Endothelial cell (in vitro differentiated cells): ENCODE data around the gene RNU11. TPM values are rescaled to one million over a fixed set of nuclear protein-coding genes. Genes with fewer than 3 reads are reported as not detected.
"Not testable (repeated sequence)": the region's sequence is repeated elsewhere in the genome, so short reads cannot be mapped to it uniquely, and the experiment has no call there.

Source experiments
- DNase-seq: peaks from one replicate; pipeline ENCODE4 v3.0.0; 2021; ENCODE audit warnings: low spot score
- H3K27ac Mint-ChIP-seq: one replicate; pipeline ENCODE4 v1.8.0; 2021; ENCODE audit warnings: mixed read lengths, inconsistent platforms; ENCODE audit not compliant: unreplicated experiment
- H3K27me3 Mint-ChIP-seq: one replicate; pipeline ENCODE4 v1.8.0; 2021; ENCODE audit warnings: mild to moderate bottlenecking, moderate library complexity, mixed read lengths, inconsistent platforms; ENCODE audit not compliant: unreplicated experiment
- H3K36me3 Mint-ChIP-seq: one replicate; pipeline ENCODE4 v1.8.0; 2021; ENCODE audit warnings: mild to moderate bottlenecking, low read depth, mixed read lengths, inconsistent platforms; ENCODE audit not compliant: unreplicated experiment
- H3K4me1 Mint-ChIP-seq: one replicate; pipeline ENCODE4 v1.8.0; 2021; ENCODE audit warnings: mild to moderate bottlenecking, mixed read lengths, inconsistent platforms; ENCODE audit not compliant: unreplicated experiment
- H3K4me3 Mint-ChIP-seq: one replicate; pipeline ENCODE4 v1.8.0; 2021; ENCODE audit warnings: mild to moderate bottlenecking, mixed read lengths, inconsistent platforms; ENCODE audit not compliant: unreplicated experiment
- H3K9me3 Mint-ChIP-seq: one replicate; pipeline ENCODE4 v1.8.0; 2021; ENCODE audit warnings: mixed read lengths, inconsistent platforms; ENCODE audit not compliant: unreplicated experiment
- CTCF ChIP-seq: fragments of 200-600 bp; sonication (generic); IDR thresholded peaks from one replicate; pipeline ENCODE4 v1.5.0; 2021; ENCODE audit warnings: antibody characterized with exemption; ENCODE audit not compliant: unreplicated experiment
- total RNA-seq: library from RNA; stranded (reverse); fragmentation: NEBNext Ultra II Directional; extraction: Animal tissue kit (Norgen Biotek cat#: 25700); gene quantifications from one replicate; pipeline ENCODE4 v1.2.1, GENCODE V29; 2021; ENCODE audit not compliant: unreplicated experiment

The RNU11 gene
- total RNA-seq, 1 donor from 2014 or later: not detected

- no peak for DNase-seq
- Mint-ChIP-seq H3K4me1 (peaks cover 14% of the 10 kb centered on the region), H3K27me3 (peaks cover 5% of the 10 kb centered on the region), H3K9me3 (no peaks in the 10 kb centered on the region), H3K36me3 (no peaks in the 10 kb centered on the region), H3K4me3 (no peak overlapping the region), H3K27ac (no peak overlapping the region)
- no peak for TF ChIP-seq CTCF
Observed at GRCh38 chr1:28671254-28671780, 22.9 kb downstream of the RNU11 start.

- H3K9me3 Mint-ChIP-seq, H3K27me3 Mint-ChIP-seq, DNase-seq, H3K36me3 Mint-ChIP-seq, H3K4me3 Mint-ChIP-seq, H3K27ac Mint-ChIP-seq: not testable (repeated sequence)
- peaks cover 13% of the 10 kb centered on the region for H3K4me1 Mint-ChIP-seq
Observed at GRCh38 chr1:28672971-28673370, 24.6 kb downstream of the RNU11 start.

- H3K4me1 Mint-ChIP-seq: peaks cover under 1% of the 10 kb centered on the region
- H3K4me3 Mint-ChIP-seq: no peak overlapping the region
- DNase-seq: no peak
- H3K27ac Mint-ChIP-seq: no peak overlapping the region
- no peaks in the 10 kb centered on the region for H3K36me3 Mint-ChIP-seq
- H3K9me3 Mint-ChIP-seq: no peaks in the 10 kb centered on the region
- TF ChIP-seq CTCF: no peak
- H3K27me3 Mint-ChIP-seq: no peaks in the 10 kb centered on the region
Observed at GRCh38 chr1:28675924-28676257, 27.5 kb downstream of the RNU11 start.

- H3K36me3 Mint-ChIP-seq: peaks cover 6% of the 10 kb centered on the region
- H3K4me3 Mint-ChIP-seq: no peak overlapping the region
- no peak for DNase-seq
- no peaks in the 10 kb centered on the region for H3K27me3 Mint-ChIP-seq
- no peak for TF ChIP-seq CTCF
- no peaks in the 10 kb centered on the region for H3K4me1 Mint-ChIP-seq
- no peak overlapping the region for H3K27ac Mint-ChIP-seq
- H3K9me3 Mint-ChIP-seq: no peaks in the 10 kb centered on the region
Observed at GRCh38 chr1:28680151-28680550, 31.8 kb downstream of the RNU11 start.

- no peak overlapping the region for H3K27ac Mint-ChIP-seq
- no peak overlapping the region for H3K4me3 Mint-ChIP-seq
- no peaks in the 10 kb centered on the region for H3K27me3 Mint-ChIP-seq
- DNase-seq: no peak
- peaks cover 12% of the 10 kb centered on the region for H3K36me3 Mint-ChIP-seq
- no peak for TF ChIP-seq CTCF
- no peaks in the 10 kb centered on the region for H3K9me3 Mint-ChIP-seq
- H3K4me1 Mint-ChIP-seq: no peaks in the 10 kb centered on the region
Observed at GRCh38 chr1:28682840-28683239, 34.4 kb downstream of the RNU11 start.

- TF ChIP-seq CTCF: no peak
- Mint-ChIP-seq H3K27me3 (no peaks in the 10 kb centered on the region), H3K4me1 (no peaks in the 10 kb centered on the region), H3K27ac (no peak overlapping the region), H3K36me3 (peaks cover 17% of the 10 kb centered on the region), H3K4me3 (no peak overlapping the region), H3K9me3 (no peaks in the 10 kb centered on the region)
- no peak for DNase-seq
Observed at GRCh38 chr1:28684937-28685336, 36.5 kb downstream of the RNU11 start.

GRCh38 chr1:28691627-28692026 is 43.2 kb downstream of the RNU11 start:
- peaks cover 16% of the 10 kb centered on the region for H3K36me3 Mint-ChIP-seq
- H3K4me3 Mint-ChIP-seq, H3K4me1 Mint-ChIP-seq, DNase-seq, H3K27ac Mint-ChIP-seq, H3K9me3 Mint-ChIP-seq, H3K27me3 Mint-ChIP-seq: not testable (repeated sequence)
